ENCODE results near the gene NUTM2B. TPM values are rescaled to one million over a fixed set of nuclear protein-coding genes. Genes with fewer than 3 reads are reported as not detected.
"Not testable (repeated sequence)": the region's sequence is repeated elsewhere in the genome, so short reads cannot be mapped to it uniquely, and the experiment has no call there.

NUTM2B gene
- 0.33 and 0.51 TPM in 2 replicates for total RNA-seq

DNA sequence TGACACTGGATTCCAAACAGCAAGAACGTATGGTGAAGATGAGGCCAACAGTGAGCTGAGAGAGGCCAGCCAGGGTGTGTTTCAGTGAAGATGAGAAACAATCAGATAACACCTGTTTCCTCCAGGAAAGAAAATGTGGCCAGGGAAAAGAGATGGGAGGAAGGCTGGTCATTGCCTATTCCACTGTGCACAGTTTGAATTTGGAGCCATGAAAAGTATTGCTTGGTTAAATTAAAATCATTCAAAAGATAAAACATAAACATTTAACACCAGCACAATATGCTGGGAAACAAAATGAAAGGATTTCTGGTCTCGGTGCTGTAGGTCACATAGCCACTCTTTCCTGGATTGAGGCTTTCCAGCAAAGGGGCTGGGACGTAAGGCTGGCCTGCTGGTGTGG is at the start of gene NUTM2B:
Gene NUTM2B (plus strand): TSS at position 301 of the 400 bp plus-strand sequence. CDS start 383 bp downstream, outside the sequence.
- not testable (repeated sequence) for DNase-seq

DNA sequence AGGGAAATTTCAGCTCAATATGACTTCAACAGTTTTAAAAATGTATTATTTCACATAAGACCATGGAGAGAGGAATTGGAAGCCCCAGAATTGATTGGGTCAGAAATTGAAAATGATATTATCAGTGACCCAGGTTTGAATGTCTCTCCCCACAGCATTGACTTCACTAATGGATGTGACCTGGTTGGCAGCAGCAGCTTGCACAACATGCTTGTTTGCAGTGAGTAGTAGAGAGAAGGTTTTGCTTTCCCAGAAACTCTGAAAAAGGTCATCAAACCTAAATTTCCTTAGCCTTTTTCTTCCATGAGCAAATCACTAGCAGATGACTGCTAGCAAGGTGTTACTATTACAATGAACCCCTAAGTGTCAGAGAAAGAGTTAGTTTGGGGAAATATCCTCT is 39.7 kb upstream of the NUTM2B start:
- DNase-seq, result not testable (repeated sequence)

GRCh38 chr10:79664686-79665085 is 38.3 kb upstream of the NUTM2B start:
- DNase-seq, result not testable (repeated sequence)

DNA sequence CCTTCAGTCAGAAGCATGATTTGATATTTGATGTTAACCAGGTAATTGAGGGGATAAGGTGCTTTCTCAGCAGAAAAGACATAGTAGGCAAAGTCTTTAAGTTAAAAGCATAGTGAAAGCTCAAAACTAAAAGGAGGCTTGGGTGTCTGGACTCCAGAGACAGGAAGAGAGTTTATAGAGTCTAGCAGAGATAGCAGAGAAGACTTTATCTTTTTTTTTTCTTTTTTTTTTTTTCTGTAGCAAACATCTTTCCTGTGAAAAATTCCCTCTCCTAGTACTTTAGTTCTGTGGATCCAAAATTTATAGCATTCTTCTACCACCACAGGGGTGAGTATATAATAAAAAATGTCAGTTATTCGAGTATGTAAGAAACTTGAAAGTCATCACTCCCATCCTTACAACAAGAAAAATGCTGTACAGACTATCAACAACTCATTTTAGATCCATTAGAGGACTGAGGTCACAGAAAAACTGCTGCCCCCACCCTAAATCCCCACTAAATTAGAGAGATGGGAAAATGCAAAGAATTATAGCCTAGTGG is 33.7 kb upstream of the NUTM2B start:
- not testable (repeated sequence) for DNase-seq

DNA sequence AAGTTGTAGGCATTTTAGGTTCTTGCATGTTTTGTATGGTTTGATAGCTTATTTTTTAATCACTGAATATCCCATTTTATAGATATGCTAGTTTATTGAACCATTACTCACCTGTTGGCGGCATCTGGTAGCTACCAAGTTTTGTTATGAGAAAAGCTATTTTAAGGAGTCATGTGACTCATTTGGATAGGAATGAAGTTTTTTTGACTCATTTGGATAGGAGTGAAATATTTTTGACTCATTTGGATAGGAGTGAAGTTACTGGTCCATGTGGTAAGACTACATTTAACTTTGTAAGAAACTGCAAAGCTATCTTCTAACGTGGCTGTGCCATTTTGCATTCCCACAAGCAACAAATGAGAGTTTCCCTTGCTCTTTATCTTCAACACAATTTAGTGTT is 28.1 kb upstream of the NUTM2B start:
- DNase-seq, result not testable (repeated sequence)

GRCh38 chr10:79683026-79683883 is 19.8 kb upstream of the NUTM2B start:
- not testable (repeated sequence) for DNase-seq

- not testable (repeated sequence) for DNase-seq
Observed at GRCh38 chr10:79683884-79684720, 18.9 kb upstream of the NUTM2B start.

DNA sequence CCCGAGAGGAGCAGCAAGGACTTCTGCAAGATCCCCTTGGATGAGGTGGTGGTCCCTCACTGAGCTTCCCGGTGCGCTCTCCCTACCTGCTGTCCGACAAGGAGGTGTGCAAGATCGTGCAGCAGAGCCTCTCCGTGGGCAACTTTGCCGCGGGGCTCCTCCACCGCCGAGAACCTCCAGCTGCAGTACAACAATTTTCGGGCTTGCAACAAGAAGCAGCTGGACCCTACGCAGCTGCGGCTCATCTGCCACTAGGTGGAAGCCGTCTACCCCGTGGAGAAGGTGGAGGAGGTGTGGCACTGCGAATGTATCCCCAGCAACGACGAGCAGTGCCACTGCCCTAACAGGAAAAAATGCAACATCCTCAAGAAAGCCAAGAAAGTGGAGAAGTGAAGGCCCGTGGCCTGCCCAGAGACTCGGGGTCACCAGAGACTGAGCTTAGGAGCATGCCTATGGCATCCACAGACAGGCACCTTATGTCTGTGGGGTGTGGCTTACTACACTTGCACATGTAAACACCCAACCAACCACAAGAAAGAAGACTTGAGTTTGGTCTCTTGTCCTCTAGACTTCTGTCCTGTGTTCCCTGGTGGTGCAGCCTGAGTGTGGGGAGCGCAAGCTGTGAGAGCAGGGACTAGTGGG is 17.9 kb upstream of the NUTM2B start:
- DNase-seq, result peak; percentile 52

DNA sequence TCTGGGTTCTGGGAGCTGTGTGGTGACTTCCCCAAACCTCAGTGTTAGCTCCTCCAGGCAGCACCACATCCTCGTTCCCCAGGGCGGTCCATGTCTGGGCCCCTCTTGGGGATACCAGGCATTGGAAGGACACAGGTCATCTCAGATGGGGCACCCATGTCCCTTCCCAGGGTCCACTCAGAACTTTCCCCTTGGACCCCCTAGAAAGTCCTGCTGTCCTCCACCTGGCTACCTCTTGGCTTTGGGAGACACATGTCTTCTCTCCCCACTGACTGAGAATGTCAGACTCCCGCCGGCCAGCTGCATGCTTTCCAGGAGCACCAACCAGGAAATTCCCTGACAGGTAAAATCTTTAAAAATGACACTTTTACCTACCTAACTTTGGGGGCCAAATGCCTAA is 16.4 kb upstream of the NUTM2B start:
- not testable (repeated sequence) for DNase-seq

DNA sequence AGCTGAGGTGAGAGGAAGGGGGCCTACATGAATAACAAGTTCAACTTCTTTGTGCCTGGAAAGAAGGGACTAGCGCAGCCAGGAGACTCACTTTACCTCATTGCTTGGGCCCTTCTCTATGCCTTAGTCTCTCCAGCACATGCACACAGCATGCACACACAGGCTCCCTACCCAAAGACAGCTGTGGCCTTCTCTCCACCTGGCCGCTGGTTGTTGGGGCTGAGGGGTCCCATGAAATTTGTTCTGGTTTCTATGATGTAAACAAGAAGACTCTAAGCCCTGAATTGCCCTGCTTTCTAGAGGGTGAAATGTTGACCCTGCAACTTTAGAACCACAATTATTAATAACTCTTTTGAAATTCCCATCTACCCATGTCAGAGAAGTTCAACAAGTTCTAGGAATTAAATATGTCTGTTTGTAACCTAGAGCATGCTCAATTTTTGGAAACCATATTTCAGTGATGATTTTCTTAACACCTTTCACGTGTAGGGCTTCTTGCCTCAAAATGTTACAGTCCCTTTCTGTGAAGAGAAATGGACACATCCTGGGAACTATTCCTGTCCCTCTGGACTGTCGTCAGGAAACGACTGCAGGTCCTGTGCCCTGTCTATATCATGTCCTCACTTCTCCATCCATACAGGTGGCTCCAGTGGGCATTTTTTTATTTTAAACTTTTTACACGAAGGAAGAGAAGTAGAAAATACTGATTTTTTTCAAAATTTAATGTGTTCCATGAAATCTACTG is 15.4 kb upstream of the NUTM2B start:
- not testable (repeated sequence) for DNase-seq

DNA sequence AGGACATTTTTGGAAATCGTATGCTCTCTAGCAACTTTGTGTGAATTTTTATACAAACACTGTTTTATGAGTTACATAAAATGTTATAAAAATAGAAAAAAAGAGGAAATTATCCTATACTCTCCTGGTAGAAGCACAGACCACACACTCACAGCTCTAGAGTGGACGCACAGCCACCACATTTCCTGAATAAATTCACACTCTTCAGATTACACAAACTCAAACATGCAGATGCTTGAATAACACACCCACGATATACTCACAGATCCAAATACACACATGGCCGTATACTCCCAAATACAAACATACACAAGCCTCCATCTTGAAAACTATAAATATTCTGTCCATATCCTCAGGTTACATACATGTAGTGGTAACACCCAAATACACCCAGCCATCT is 14.2 kb upstream of the NUTM2B start:
- not testable (repeated sequence) for DNase-seq

- not testable (repeated sequence) for DNase-seq
Observed at GRCh38 chr10:79696596-79696995, 6.4 kb upstream of the NUTM2B start.

DNA sequence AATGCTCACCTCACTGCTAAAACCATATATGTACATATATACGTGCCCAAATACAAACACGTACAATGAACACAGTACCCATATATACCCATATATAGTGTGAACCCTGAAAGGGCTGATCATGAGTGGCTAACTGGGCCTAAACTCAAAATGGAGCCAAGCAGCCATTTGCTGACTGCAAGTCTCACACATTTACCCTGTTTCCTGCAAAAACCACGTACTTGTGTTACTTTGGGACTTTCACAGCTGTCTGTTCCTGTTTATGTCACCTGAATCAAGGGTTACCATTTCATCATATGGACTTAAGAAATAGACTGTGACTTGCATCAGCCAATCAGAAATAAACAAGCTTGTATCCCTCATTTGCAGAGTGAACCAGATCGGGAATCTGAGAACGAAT is 5.9 kb upstream of the NUTM2B start:
- not testable (repeated sequence) for DNase-seq

- not testable (repeated sequence) for DNase-seq
Observed at GRCh38 chr10:79700381-79700944, 2.6 kb upstream of the NUTM2B start.

- DNase-seq, result not testable (repeated sequence)
Observed at GRCh38 chr10:79707017-79707416, 4.0 kb downstream of the NUTM2B start.

DNA sequence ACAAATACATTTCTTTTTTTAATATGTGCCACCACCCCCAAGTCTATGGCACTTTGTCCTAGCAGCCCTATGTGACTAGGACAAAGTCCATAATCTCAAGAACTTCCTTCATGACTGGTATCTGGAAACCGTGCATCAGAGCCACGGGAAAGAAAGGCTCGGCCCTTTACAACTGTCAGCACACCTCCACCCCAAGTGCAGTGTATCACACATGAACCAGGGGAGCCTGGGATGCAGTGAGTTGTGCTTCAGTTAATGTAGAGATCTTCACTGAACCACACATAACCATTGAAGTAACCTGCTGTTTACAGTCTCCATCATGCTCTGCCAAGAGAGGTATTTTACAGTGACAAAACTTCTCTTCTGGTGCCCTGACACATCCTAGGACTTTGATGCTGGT is 11.9 kb downstream of the NUTM2B start:
- DNase-seq, result not testable (repeated sequence)

DNA sequence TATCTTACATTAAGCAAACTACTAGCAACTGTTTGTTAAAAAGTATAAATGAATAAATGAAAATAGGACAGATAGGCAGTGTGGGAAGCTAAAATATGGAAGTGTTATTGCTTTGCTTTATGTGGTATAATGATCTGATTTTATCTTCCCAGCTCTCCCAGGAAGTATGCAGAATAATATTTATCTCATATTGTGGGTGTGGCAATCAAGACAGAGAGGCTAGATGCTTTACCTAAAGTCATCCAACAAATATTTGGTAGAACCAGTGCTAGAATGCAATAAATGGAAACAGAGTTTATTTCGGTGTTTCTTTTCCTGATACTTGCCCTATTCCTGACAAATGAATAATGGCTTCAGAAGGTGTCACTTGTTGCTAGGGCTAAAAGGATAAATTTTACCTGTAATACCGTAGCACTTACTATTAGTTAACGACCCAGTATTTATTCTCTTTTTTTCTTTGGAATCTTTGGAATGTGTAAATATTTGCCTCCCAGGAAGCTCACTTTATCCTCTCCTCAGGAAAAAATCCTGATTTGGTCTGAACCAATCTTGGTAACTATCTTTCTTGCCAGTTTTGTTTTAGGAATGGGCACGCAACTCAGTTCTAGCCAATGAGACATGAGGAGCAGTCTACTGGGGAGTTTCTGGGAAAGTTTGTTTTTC is 14.0 kb downstream of the NUTM2B start:
- DNase-seq, result not testable (repeated sequence)

DNA sequence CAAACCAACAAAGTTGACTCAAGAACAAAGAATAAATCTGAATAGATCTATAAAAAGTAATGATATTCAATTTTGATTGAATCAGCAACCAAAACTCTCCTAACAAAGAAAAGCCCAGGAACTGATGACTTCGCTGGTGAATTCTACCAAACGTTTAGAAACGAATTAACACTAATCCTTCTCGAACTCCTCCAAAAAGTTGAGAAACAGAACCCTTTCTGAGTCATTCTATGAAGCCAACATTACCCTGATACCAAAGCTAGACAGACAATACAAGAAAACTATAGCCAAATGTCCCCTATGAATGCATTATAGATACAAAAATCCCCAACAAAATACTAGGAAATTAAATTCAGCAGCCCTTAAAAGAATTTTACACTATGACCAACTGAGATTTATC is 17.0 kb downstream of the NUTM2B start:
- not testable (repeated sequence) for DNase-seq

- DNase-seq, result peak; percentile 4
Observed at GRCh38 chr10:79726620-79727019, 23.6 kb downstream of the NUTM2B start.

- not testable (repeated sequence) for DNase-seq
Observed at GRCh38 chr10:79744844-79745243, 41.8 kb downstream of the NUTM2B start.

- DNase-seq, result not testable (repeated sequence)
Observed at GRCh38 chr10:79748510-79748909, 45.5 kb downstream of the NUTM2B start.

All from dermis blood vessel endothelial cell (primary cell).